ENCODE results near the gene JAML. TPM values are rescaled to one million over a fixed set of nuclear protein-coding genes. Genes with fewer than 3 reads are reported as not detected.

Gene JAML
- total RNA-seq, 1 experiment from 2014 or later: 5.4 TPM

GRCh38 chr11:118212131-118212725 is 12.6 kb downstream of the JAML start:
- H3K27me3 ChIP-seq (ENCODE audit: low read length): no peaks in the 10 kb centered on the region
- H3K4me1 ChIP-seq (ENCODE audit: low read length): peaks cover 70% of the 10 kb centered on the region
- H3K79me2 ChIP-seq (ENCODE audit: low read length): no peaks in the 10 kb centered on the region
- H3K9me3 ChIP-seq (ENCODE audit: low read length): no peaks in the 10 kb centered on the region
- H3K36me3 ChIP-seq (ENCODE audit: insufficient read depth, low read length): no peaks in the 10 kb centered on the region
- peak overlapping the region; percentile 11; the same call in 1 of the 2 replicates for H3K9ac ChIP-seq (ENCODE audit: low read length)
- H3K27ac ChIP-seq (ENCODE audit: low read length): peak overlapping the region; percentile 99
- no peaks in the 10 kb centered on the region for H4K20me1 ChIP-seq (ENCODE audit: insufficient read depth, low read depth, low read length)
- H3K4me3 ChIP-seq (ENCODE audit: low read length): no peak overlapping the region
- peak overlapping the region; percentile 78 for H3K4me2 ChIP-seq (ENCODE audit: low read depth, low read length, poor library complexity, severe bottlenecking)
- DNase-seq: peak; percentile 62
- H3K9me2 ChIP-seq (replicated peaks; ENCODE audit: insufficient read depth, low read length): no peaks in the 10 kb centered on the region
- no peak overlapping the region for H2AFZ ChIP-seq (ENCODE audit: low read length)

GRCh38 chr11:118211006-118211405 is 13.8 kb downstream of the JAML start:
- H3K9ac ChIP-seq (ENCODE audit: low read length): peak overlapping the region; percentile 41
- no peak for DNase-seq
- H2AFZ ChIP-seq (ENCODE audit: low read length): no peak overlapping the region
- H3K4me3 ChIP-seq (ENCODE audit: low read length): peak overlapping the region; percentile 6; the same call in 1 of the 2 replicates
- H3K27me3 ChIP-seq (ENCODE audit: low read length): no peaks in the 10 kb centered on the region
- H3K4me2 ChIP-seq (ENCODE audit: low read depth, low read length, poor library complexity, severe bottlenecking): peak overlapping the region; percentile 78
- peaks cover 68% of the 10 kb centered on the region for H3K4me1 ChIP-seq (ENCODE audit: low read length)
- H3K79me2 ChIP-seq (ENCODE audit: low read length): no peaks in the 10 kb centered on the region
- peak overlapping the region; percentile 99 for H3K27ac ChIP-seq (ENCODE audit: low read length)
- no peaks in the 10 kb centered on the region for H3K36me3 ChIP-seq (ENCODE audit: insufficient read depth, low read length)
- H4K20me1 ChIP-seq (ENCODE audit: insufficient read depth, low read depth, low read length): no peaks in the 10 kb centered on the region
- no peaks in the 10 kb centered on the region for H3K9me2 ChIP-seq (replicated peaks; ENCODE audit: insufficient read depth, low read length)
- H3K9me3 ChIP-seq (ENCODE audit: low read length): no peaks in the 10 kb centered on the region

- Histone ChIP-seq H3K4me3 (ENCODE audit: low read length) (no peak overlapping the region), H3K9ac (ENCODE audit: low read length) (no peak overlapping the region), H3K27me3 (ENCODE audit: low read length) (no peaks in the 10 kb centered on the region), H3K36me3 (ENCODE audit: insufficient read depth, low read length) (no peaks in the 10 kb centered on the region), H4K20me1 (ENCODE audit: insufficient read depth, low read depth, low read length) (no peaks in the 10 kb centered on the region), H3K4me1 (ENCODE audit: low read length) (peaks cover 62% of the 10 kb centered on the region), H3K4me2 (ENCODE audit: low read depth, low read length, poor library complexity, severe bottlenecking) (peak overlapping the region; percentile 78), H3K9me2 (replicated peaks; ENCODE audit: insufficient read depth, low read length) (no peaks in the 10 kb centered on the region), H3K27ac (ENCODE audit: low read length) (peak overlapping the region; percentile 99), H3K9me3 (ENCODE audit: low read length) (no peaks in the 10 kb centered on the region), H2AFZ (ENCODE audit: low read length) (no peak overlapping the region), H3K79me2 (ENCODE audit: low read length) (no peaks in the 10 kb centered on the region)
- no peak for DNase-seq
Observed at GRCh38 chr11:118210323-118210722, 14.5 kb downstream of the JAML start.

- no peaks in the 10 kb centered on the region for H3K9me2 ChIP-seq (replicated peaks; ENCODE audit: insufficient read depth, low read length)
- no peak overlapping the region for H3K4me2 ChIP-seq (ENCODE audit: low read depth, low read length, poor library complexity, severe bottlenecking)
- H3K27me3 ChIP-seq (ENCODE audit: low read length): no peaks in the 10 kb centered on the region
- no peaks in the 10 kb centered on the region for H3K79me2 ChIP-seq (ENCODE audit: low read length)
- no peak overlapping the region for H2AFZ ChIP-seq (ENCODE audit: low read length)
- no peaks in the 10 kb centered on the region for H3K36me3 ChIP-seq (ENCODE audit: insufficient read depth, low read length)
- H3K9ac ChIP-seq (ENCODE audit: low read length): no peak overlapping the region
- no peak overlapping the region for H3K4me3 ChIP-seq (ENCODE audit: low read length)
- H3K4me1 ChIP-seq (ENCODE audit: low read length): peaks cover 49% of the 10 kb centered on the region
- no peaks in the 10 kb centered on the region for H4K20me1 ChIP-seq (ENCODE audit: insufficient read depth, low read depth, low read length)
- DNase-seq: no peak
- H3K9me3 ChIP-seq (ENCODE audit: low read length): no peaks in the 10 kb centered on the region
- H3K27ac ChIP-seq (ENCODE audit: low read length): peak overlapping the region; percentile 18; the same call in 1 of the 2 replicates
Observed at GRCh38 chr11:118209033-118209432, 15.8 kb downstream of the JAML start.

GRCh38 chr11:118207079-118207478 is 17.7 kb downstream of the JAML start:
- no peak overlapping the region for H3K9ac ChIP-seq (ENCODE audit: low read length)
- H3K36me3 ChIP-seq (ENCODE audit: insufficient read depth, low read length): no peaks in the 10 kb centered on the region
- H4K20me1 ChIP-seq (ENCODE audit: insufficient read depth, low read depth, low read length): no peaks in the 10 kb centered on the region
- no peaks in the 10 kb centered on the region for H3K79me2 ChIP-seq (ENCODE audit: low read length)
- no peaks in the 10 kb centered on the region for H3K27me3 ChIP-seq (ENCODE audit: low read length)
- no peak overlapping the region for H3K4me2 ChIP-seq (ENCODE audit: low read depth, low read length, poor library complexity, severe bottlenecking)
- no peaks in the 10 kb centered on the region for H3K9me2 ChIP-seq (replicated peaks; ENCODE audit: insufficient read depth, low read length)
- peaks cover 33% of the 10 kb centered on the region for H3K4me1 ChIP-seq (ENCODE audit: low read length)
- DNase-seq: no peak
- no peaks in the 10 kb centered on the region for H3K9me3 ChIP-seq (ENCODE audit: low read length)
- no peak overlapping the region for H2AFZ ChIP-seq (ENCODE audit: low read length)
- H3K4me3 ChIP-seq (ENCODE audit: low read length): no peak overlapping the region
- peak overlapping the region; percentile 68; the same call in 1 of the 2 replicates for H3K27ac ChIP-seq (ENCODE audit: low read length)

- no peak for DNase-seq
- Histone ChIP-seq H3K27ac (ENCODE audit: low read length) (peak overlapping the region; percentile 68), H2AFZ (ENCODE audit: low read length) (0 out of 2 replicates have a peak overlapping the region, but pooled peaks have one; percentile 21), H3K36me3 (ENCODE audit: insufficient read depth, low read length) (no peaks in the 10 kb centered on the region), H3K27me3 (ENCODE audit: low read length) (no peaks in the 10 kb centered on the region), H4K20me1 (ENCODE audit: insufficient read depth, low read depth, low read length) (no peaks in the 10 kb centered on the region), H3K4me1 (ENCODE audit: low read length) (peaks cover 27% of the 10 kb centered on the region), H3K79me2 (ENCODE audit: low read length) (no peaks in the 10 kb centered on the region), H3K9me3 (ENCODE audit: low read length) (no peaks in the 10 kb centered on the region), H3K4me2 (ENCODE audit: low read depth, low read length, poor library complexity, severe bottlenecking) (peak overlapping the region; percentile 23), H3K9ac (ENCODE audit: low read length) (no peak overlapping the region; the same call in 1 of the 2 replicates), H3K9me2 (replicated peaks; ENCODE audit: insufficient read depth, low read length) (no peaks in the 10 kb centered on the region), H3K4me3 (ENCODE audit: low read length) (no peak overlapping the region)
Observed at GRCh38 chr11:118206391-118207031, 18.3 kb downstream of the JAML start.

- H3K27ac ChIP-seq (ENCODE audit: low read length): peak overlapping the region; percentile 68
- no peaks in the 10 kb centered on the region for H3K27me3 ChIP-seq (ENCODE audit: low read length)
- no peaks in the 10 kb centered on the region for H3K79me2 ChIP-seq (ENCODE audit: low read length)
- peaks cover 20% of the 10 kb centered on the region for H3K4me1 ChIP-seq (ENCODE audit: low read length)
- H3K4me2 ChIP-seq (ENCODE audit: low read depth, low read length, poor library complexity, severe bottlenecking): peak overlapping the region; percentile 23
- no peak overlapping the region for H3K4me3 ChIP-seq (ENCODE audit: low read length)
- H3K9me2 ChIP-seq (replicated peaks; ENCODE audit: insufficient read depth, low read length): no peaks in the 10 kb centered on the region
- no peaks in the 10 kb centered on the region for H3K9me3 ChIP-seq (ENCODE audit: low read length)
- H3K9ac ChIP-seq (ENCODE audit: low read length): no peak overlapping the region
- DNase-seq: no peak
- no peaks in the 10 kb centered on the region for H4K20me1 ChIP-seq (ENCODE audit: insufficient read depth, low read depth, low read length)
- no peaks in the 10 kb centered on the region for H3K36me3 ChIP-seq (ENCODE audit: insufficient read depth, low read length)
- H2AFZ ChIP-seq (ENCODE audit: low read length): 0 out of 2 replicates have a peak overlapping the region, but pooled peaks have one; percentile 21
Observed at GRCh38 chr11:118205606-118206378, 19.0 kb downstream of the JAML start.
